GM21825 (cell line): ENCODE measurements around the gene MUC2.

Experiments
- ATAC-seq: cut with Tn5 transposase; IDR thresholded peaks from one replicate; pipeline ENCODE4 v1.9.1; 2021; ENCODE audit warnings: mild to moderate bottlenecking, moderate library complexity; ENCODE audit not compliant: unreplicated experiment

Gene MUC2

DNA sequence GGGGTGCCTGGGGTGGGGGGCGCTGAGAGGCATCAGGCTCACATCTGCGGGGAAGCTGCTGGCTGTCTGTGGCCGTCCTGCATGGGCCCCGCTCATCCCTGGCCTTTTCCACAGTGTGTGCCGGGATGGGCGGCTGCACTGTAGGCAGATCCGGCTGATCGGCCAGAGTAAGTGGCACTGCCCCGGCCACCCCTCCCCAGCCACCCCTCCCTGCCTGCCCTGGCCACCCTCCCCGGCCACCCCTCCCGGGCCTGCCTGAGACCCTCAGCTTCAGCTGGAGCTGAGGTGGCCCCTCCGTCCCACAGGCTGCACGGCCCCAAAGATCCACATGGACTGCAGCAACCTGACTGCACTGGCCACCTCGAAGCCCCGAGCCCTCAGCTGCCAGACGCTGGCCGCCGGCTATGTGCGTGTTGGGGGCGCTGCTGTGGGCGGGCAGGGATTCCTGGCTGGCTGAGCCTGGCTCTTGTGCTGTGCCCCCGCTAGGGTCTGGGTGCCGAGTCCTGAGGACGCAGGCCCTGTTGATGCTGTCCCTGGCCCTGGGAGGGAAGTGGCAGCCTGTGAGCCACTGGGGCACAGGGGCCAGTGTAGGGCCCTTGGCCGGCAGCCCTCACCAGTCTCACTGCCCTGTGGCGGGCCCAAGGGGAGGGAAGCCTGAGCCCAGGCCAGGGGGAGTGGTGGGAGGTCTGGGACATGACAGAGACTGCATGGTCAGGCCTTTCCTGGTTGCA is 10.9 kb downstream of the MUC2 start:
- no peak for ATAC-seq

DNA sequence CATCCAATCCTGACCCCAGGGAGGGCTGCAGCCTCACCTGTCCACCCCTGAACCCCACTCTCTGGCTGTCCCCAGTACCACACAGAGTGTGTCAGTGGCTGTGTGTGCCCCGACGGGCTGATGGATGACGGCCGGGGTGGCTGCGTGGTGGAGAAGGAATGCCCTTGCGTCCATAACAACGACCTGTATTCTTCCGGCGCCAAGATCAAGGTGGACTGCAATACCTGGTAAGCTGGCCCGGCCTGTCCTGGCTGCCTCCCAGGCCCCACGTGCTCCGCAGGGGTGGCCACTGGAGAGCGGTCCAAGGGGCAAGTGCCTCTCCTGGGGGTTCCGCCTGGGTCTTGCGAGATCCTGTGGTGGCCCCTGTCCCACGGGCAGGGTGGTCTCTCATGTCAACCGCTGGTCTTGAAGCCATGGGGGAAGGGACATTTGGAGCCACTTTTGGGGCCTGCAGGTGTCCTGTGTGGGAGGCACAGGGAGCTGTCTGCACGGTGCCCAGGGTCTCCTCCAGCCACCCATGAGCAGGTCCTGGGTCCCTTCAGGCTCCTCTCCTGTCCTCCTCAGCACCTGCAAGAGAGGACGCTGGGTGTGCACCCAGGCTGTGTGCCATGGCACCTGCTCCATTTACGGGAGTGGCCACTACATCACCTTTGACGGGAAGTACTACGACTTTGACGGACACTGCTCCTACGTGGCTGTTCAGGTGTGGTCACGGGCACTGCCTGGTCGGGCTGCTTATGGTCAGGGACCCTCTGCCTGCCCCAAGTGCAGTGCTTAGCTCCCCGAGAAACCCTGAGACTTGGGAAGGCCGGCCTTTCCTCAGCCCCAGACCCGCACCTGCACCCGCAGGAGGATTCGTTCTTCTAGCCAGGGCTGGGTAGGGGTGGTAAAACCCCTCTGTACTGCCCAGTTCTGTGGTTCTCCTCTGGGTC is 11.8 kb downstream of the MUC2 start:
- ATAC-seq, result no peak

DNA sequence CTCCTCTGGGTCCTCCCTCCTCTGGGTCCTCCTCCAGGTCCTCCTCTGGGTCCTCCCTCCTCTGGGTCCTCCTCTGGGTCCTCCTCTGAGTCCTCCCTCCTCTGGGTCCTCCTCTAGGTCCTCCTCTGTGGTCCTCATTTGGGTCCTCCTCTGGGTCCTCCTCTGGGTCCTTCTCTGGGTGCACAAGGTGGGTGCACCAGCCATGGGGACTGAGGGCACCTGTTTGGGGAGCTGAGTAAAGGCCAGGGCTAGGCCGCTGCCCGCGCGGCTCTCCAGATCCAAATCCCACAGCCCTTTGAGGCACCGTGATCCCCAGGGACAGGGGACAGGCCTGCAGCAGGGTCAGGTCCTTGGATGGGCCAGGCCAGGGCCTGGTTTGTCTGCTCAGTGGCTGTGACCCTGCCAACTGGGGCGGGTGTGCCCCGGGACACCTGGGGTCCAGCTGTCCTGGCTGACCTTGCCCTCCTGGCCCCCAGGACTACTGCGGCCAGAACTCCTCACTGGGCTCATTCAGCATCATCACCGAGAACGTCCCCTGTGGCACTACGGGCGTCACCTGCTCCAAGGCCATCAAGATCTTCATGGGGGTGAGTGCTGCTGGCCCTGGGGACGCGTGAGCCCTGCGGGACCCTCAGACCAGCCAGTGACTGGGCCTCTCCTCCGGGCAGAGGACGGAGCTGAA is 12.7 kb downstream of the MUC2 start:
- no peak for ATAC-seq

DNA sequence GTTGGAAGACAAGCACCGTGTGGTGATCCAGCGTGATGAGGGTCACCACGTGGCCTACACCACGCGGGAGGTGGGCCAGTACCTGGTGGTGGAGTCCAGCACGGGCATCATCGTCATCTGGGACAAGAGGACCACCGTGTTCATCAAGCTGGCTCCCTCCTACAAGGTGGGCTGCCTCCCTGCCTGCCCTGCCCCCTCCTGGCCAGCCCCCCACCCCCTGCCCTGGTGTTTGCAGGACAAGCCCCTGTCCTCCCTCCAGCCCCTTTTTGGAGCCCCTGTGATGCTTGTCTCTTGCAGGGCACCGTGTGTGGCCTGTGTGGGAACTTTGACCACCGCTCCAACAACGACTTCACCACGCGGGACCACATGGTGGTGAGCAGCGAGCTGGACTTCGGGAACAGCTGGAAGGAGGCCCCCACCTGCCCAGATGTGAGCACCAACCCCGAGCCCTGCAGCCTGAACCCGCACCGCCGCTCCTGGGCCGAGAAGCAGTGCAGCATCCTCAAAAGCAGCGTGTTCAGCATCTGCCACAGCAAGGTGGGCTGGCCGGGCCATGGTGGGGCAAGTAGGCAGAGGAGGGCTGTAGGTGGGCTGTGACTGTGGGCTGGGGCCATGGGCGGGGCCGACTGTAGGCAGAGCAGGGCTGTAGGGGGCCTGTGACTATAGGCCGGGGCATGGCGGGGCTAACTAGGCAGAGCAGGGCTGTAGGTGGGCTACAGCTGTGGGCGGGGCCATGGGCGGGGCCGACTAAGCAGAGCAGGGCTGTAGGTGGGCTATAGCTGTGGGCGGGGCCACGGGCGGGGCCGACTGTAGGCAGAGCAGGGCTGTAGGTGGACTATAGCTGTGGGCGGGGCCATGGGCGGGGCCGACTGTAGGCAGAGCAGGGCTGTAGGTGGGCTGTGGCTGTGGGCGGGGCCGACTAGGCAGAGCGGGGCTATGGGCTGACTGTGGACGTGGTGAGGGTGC is 13.6 kb downstream of the MUC2 start:
- ATAC-seq, result no peak

DNA sequence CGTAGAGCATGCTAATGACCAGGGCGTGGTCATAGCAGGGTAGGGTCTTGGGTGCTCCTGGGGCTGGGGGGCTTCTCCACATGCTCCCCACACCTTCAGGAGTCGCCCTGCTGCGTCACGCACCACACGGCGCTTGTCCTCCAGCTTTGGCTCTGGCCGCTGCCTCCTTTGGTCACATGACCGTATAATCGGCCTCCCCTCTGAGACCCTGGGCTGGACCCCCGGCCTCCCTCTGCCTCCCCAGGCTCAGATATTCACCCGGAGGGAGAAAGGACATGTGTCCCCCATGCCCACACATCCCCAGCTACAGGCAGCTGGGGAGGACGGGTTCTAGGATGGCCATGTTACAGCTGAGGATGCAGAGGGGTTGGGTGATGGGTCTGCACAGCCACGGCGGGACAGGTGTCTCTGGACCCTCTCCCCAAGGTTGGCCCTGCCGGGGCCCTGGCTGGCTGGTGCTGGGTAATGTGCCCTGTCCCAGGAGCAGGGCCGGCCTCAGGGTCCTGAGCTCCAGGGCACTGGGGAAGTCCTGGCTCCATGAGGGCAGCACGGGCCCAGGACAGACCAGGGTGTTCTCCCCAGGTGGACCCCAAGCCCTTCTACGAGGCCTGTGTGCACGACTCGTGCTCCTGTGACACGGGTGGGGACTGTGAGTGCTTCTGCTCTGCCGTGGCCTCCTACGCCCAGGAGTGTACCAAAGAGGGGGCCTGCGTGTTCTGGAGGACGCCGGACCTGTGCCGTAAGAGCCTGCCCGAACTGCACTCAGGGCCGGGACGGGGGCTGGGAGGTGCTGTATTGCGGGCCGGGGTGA is 14.5 kb downstream of the MUC2 start:
- ATAC-seq, result no peak

DNA sequence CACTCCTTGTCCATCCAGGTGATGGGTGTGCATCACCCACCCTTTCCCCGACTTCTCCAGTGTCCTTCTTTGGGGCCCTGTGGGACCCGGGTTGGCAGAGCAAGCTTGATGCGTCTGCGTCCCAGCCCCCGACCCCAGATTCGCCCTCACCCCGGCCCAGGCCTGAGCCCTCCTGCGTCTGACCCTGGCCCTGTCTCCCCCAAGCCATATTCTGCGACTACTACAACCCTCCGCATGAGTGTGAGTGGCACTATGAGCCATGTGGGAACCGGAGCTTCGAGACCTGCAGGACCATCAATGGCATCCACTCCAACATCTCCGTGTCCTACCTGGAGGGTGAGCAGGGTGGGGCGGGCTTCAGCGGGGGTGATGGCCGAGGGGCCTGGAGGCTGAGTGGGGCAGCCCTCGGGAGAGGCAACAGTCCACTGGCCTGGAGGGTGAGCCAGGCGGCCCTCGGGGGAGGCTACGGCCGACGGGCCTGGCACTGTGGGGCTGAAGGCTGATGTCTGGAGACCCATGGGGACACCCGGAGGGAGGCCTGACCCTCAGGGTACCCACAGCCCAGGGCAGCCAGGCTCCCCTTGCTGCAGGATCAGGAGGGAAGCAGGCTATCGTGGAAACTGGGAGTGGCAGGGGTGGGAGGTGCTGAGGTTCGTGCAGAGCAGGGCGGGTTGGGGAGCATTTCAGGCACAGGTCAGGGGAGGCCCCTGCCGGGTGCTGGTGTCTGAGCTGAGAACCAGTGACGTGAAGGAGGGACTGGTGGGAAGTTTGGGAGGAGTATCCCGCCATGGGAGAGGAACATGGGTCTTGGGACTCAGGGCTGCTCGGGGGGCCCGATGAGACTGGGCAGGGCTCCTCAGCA is 15.3 kb downstream of the MUC2 start:
- no peak for ATAC-seq

DNA sequence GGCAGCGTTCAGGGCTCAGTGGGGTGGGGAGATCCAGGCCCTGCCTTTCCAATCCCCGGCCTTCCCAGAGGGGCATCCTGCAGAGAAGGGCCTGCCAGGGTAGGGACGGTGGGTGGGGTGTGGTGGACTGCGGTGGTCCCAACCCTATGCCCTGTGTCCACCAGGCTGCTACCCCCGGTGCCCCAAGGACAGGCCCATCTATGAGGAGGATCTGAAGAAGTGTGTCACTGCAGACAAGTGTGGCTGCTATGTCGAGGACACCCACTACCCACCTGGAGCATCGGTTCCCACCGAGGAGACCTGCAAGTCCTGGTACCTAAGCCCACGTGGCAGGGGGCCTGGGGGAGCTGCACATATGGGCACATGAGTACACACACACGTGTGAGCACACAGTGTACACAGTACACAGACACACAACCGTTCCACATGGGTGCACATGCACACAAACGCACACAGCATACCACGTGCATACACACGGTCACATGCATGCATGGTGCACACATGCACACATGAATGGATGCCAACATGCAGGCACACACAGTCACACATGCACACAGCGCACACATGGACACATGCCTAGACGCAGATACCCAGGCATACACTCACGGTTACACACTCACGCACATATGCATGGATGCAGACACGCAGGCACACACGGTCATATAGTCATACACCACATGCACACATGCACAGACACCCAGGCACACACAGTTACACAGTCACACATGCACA is 16.1 kb downstream of the MUC2 start:
- no peak for ATAC-seq

DNA sequence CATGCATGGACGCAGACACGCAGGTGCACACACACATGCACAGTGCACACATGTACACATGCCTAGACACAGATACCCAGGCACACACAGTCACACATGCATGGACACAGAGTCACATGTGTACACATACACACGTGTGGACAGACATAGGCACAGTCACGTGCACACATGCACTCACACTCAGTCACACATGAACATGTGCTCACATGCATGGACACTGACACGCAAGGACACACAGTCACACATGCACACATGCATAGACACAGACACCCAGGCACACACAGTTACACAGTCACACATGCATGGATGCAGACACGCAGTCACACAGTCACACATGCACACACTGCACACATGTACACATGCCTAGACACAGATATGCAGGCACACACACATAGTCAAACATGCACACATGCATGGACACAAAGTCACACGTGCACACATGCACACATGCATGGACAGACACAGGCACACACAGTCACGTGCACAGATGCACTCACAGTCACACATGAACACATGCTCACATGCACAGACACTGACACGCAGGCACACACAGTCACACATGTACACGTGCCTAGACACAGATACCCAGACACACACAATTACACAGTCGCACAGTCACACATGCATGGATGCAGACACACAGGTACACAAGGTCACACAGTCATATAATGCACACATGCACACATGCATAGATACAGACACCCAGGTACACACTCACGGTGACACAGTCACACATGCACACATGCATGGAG is 16.8 kb downstream of the MUC2 start:
- ATAC-seq, result no peak

DNA sequence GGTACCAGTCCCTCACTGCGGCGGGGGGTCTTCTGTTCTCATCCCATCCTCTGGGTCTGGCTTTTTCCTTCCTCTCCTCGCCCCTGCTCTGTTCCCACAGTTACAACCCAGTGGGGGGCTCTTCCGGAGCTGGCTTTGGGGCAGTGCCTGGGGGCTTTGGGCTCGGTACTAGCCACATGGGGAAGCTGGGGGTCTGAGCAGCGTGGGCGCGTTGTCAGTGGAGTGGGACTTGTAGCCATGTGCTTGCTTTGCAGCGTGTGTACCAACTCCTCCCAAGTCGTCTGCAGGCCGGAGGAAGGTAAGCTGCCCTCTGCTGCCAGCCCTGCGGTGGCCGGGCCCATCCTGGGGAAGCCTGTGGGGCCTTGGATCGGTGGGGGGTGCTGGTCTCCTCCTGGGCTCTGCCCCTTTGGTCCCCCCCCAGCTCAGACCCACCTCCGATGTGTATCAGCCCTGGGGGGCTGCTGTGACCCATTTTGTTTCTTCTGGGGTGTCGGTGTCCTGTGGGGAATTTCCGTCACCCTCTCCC is 17.5 kb downstream of the MUC2 start:
- ATAC-seq, result no peak

DNA sequence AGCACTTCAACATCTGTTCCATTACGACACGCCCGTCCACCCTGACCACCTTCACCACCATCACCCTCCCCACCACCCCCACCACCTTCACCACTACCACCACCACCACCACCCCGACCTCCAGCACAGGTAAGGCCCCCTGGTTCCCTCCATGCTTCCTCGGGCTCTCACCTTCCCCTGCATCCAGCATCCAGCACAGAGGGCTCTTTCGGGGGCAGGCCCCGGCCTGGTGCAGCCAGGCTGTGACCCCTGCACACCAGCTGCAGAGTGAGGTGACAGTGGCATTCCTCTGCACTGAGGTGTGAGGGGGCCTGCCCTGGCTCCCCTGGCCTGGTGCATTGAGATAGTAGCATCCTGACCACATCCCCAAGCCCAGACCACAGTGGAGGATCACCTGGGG is 18.2 kb downstream of the MUC2 start:
- ATAC-seq, result no peak

DNA sequence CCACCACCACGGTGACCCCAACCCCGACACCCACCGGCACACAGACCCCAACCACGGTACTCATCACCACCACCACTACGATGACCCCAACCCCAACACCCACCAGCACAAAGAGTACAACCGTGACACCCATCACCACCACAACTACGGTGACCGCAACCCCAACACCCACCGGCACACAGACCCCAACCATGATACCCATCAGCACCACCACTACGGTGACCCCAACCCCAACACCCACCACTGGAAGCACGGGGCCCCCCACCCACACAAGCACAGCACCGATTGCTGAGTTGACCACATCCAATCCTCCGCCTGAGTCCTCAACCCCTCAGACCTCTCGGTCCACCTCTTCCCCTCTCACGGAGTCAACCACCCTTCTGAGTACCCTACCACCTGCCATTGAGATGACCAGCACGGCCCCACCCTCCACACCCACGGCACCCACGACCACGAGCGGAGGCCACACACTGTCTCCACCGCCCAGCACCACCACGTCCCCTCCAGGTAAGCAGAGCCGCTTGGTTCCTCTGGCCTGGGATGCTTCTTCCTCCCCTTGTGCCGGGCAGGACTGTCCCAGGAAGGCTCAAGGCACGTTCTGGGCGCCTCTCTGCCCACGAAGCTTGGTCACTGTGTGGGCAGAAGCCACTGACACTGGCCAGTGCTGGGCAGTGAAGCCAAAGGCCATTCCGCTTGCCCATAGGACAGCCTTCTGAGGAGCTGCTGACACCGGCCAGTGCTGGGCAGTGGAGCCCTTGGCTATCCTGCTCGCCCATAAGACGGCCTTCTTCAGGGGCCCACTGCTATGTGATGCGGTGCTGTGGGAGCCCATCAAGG is 25.1 kb downstream of the MUC2 start:
- no peak for ATAC-seq

DNA sequence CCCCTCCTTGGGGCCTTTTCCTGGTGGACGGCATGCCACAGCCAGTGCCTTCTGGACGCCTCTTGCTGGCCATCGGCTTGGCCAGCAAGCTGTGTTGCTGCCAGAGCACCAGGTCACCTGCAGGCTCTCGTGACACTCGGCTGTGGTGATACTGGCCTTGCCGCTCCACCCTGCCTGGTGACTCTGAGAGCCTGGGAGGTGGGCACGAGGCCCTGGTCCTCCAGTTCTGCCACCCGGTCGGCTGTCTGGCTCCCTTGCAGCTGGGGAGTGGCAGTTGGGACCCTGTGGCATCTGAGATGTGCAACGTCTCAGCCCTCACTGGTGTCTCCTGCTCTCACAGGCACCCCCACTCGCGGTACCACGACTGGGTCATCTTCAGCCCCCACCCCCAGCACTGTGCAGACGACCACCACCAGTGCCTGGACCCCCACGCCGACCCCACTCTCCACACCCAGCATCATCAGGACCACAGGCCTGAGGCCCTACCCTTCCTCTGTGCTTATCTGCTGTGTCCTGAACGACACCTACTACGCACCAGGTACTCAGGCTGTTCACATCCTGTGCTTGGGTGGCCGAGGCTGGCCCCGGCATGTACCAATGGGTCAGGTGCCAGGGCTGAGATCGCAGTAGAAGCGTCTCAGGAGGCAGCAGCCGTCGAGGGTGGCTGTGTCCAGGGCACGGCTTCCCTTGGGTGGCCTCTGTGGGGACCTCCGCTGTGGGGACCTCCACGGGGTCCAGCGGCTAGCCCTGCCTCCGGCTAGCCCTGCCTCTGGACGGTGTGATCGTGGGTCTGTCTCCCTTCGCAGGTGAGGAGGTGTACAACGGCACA is 26.0 kb downstream of the MUC2 start:
- ATAC-seq, result no peak

DNA sequence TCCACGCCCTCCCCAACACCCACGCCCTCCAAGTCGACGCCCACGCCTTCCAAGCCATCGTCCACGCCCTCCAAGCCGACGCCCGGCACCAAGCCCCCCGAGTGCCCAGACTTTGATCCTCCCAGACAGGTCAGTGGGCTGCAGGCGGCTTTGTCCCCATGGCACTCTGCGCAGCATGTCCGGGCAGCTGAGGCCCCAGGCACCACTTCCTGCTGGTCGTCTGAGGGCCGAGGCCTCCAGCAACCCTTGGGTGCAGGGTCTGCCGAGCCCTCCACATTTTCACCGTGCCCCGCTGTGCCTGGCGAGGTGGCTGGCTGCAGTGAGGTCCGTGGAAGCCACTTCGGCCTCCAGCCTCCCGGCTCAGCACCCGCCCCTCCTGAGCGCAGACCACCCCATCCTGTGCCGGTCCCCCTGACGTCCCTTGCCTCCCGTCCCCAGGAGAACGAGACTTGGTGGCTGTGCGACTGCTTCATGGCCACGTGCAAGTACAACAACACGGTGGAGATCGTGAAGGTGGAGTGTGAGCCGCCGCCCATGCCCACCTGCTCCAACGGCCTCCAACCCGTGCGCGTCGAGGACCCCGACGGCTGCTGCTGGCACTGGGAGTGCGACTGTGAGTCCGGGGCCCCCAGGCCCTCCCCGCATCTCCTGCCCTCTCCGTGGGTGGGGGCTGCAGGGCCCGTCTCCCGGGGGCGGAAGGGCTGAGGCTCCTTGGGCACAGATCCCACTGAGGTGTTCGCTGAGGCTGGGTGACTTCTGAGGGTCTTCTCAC is 26.8 kb downstream of the MUC2 start:
- ATAC-seq, result no peak

DNA sequence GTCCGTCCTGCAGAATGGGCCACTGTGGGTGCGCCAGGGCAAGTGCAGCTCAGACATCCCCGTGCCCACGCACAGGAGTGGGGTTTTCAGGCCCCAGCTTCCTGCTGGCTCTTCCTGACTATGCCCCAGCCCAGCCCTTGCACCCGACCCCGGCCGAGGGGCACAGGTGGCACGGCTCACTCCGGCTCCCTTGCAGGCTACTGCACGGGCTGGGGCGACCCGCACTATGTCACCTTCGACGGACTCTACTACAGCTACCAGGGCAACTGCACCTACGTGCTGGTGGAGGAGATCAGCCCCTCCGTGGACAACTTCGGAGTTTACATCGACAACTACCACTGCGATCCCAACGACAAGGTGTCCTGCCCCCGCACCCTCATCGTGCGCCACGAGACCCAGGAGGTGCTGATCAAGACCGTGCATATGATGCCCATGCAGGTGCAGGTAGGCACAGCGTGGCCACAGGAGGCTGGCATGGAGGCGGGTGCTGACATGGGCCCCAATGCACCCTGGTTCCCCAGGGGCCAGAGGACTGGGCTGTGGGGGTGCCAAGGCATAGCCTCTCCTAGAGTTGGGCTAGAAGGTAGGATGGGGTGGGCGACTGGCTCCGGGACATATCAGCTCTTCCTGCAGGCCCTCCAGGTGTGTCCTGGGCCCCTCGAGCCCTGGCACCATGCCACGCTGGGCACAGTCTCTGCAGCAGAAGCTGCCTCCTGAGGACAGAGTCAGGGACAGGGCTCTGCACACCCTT is 27.7 kb downstream of the MUC2 start:
- no peak for ATAC-seq
